ENCODE results near the gene RSPH1. TPM values are rescaled to one million over a fixed set of nuclear protein-coding genes. Genes with fewer than 3 reads are reported as not detected.

RSPH1 gene
- total RNA-seq, 1 experiment from 2014 or later, result 0.51 TPM

DNA sequence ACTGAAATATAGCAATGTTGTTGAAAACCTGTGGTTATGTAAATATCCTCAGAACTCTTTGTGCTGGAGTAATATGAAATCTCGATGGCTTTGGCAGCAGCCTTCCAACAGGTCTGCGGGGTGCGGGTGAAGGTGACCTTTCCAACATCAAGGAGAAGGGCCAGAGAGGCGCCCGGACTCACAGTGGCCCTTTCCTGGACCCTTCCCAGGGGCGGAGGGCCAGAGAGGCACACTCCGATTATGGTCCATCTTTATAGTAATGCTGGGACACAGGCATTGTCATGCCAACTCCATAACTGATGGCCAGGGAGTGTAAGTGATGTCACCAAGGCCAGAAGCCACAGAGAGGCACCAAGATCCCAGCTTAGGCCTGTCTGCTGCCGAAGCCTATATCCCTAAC is 35.7 kb upstream of the RSPH1 start:
- Mint-ChIP-seq H3K4me3 (ENCODE audit: unreplicated experiment) (no peak overlapping the region), H3K4me1 (ENCODE audit: insufficient read depth, unreplicated experiment) (no peaks in the 10 kb centered on the region), H3K36me3 (ENCODE audit: insufficient read depth, unreplicated experiment) (peaks cover 2% of the 10 kb centered on the region), H3K27ac (ENCODE audit: low read depth, unreplicated experiment) (no peak overlapping the region), H3K9me3 (ENCODE audit: unreplicated experiment) (no peaks in the 10 kb centered on the region), H3K27me3 (ENCODE audit: insufficient read depth, unreplicated experiment) (no peaks in the 10 kb centered on the region)
- CTCF ChIA-PET, result no interaction called here
- POLR2A ChIA-PET, result no interaction called here
- no TSS peak for BruUV-seq (replicated peaks)
- TF ChIP-seq, protein P1, sequence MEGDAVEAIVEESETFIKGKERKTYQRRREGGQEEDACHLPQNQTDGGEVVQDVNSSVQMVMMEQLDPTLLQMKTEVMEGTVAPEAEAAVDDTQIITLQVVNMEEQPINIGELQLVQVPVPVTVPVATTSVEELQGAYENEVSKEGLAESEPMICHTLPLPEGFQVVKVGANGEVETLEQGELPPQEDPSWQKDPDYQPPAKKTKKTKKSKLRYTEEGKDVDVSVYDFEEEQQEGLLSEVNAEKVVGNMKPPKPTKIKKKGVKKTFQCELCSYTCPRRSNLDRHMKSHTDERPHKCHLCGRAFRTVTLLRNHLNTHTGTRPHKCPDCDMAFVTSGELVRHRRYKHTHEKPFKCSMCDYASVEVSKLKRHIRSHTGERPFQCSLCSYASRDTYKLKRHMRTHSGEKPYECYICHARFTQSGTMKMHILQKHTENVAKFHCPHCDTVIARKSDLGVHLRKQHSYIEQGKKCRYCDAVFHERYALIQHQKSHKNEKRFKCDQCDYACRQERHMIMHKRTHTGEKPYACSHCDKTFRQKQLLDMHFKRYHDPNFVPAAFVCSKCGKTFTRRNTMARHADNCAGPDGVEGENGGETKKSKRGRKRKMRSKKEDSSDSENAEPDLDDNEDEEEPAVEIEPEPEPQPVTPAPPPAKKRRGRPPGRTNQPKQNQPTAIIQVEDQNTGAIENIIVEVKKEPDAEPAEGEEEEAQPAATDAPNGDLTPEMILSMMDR (IDR thresholded peaks at IDR 0.05; ENCODE audit: unreplicated experiment), result no peak
- no peak for DNase-seq (ENCODE audit: unreplicated experiment)
- intact Hi-C loops (cut with micrococcal nuclease), result no loop called here

DNA sequence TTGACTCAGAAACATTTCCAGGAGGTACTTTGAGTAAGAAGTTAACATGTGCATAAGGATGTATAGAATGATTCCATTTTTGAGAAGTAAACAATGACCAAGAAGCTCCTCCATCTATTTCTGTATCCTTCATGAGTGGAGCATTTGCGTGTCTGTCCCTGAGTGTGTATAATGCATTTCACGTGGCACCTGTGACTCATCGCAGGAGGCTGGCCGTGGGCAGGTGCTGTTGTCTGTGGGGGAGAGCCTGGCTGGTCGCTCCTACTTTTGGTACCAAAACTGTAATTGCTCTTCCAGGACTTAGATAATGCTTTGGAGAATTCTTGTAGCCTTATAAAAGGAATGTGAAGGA is 34.1 kb upstream of the RSPH1 start:
- Mint-ChIP-seq H3K4me1 (ENCODE audit: insufficient read depth, unreplicated experiment) (no peaks in the 10 kb centered on the region), H3K9me3 (ENCODE audit: unreplicated experiment) (no peaks in the 10 kb centered on the region), H3K27ac (ENCODE audit: low read depth, unreplicated experiment) (no peak overlapping the region), H3K36me3 (ENCODE audit: insufficient read depth, unreplicated experiment) (no peaks in the 10 kb centered on the region), H3K4me3 (ENCODE audit: unreplicated experiment) (no peak overlapping the region), H3K27me3 (ENCODE audit: insufficient read depth, unreplicated experiment) (no peaks in the 10 kb centered on the region)
- BruUV-seq (replicated peaks), result no TSS peak
- TF ChIP-seq, protein P1 (IDR thresholded peaks at IDR 0.05; ENCODE audit: unreplicated experiment), result no peak
- DNase-seq (ENCODE audit: unreplicated experiment), result no peak
- POLR2A ChIA-PET, result no interaction called here
- intact Hi-C loops (cut with micrococcal nuclease), result no loop called here
- CTCF ChIA-PET, result no interaction called here

DNA sequence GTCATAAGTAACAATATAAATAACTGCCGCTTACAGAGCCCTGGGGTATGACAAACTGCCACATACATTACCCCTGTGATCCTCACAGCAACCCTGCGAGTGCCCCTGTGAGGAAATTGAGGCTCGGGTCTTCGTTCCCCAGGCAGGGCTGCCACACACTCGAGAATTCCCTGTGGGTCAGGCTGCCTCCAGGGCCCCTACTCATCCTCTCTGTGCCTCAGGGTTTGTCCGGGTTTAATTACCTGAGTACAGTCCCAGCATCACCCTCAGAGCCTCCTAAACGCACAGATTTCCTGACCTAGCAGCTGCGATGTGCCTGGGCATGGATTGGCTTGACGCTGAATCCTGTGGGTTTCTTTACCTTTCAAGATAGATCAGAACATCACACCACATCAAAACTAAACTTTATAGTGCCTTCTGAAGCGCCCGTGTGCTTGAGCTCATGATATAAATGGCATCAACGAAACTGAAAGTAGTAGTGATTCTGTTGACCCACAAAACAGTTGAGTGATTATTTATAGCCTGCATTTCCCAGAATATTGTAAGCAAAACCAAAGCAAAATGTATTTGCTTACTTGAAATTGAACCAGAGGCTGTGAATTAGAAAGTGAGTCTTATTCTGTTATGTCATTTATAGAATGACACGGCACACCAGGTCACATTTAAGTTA is 31.6 kb upstream of the RSPH1 start:
- no peaks in the 10 kb centered on the region for H3K4me1 Mint-ChIP-seq (ENCODE audit: insufficient read depth, unreplicated experiment)
- BruUV-seq (replicated peaks), result no TSS peak
- no peak overlapping the region for H3K4me3 Mint-ChIP-seq (ENCODE audit: unreplicated experiment)
- no peaks in the 10 kb centered on the region for H3K9me3 Mint-ChIP-seq (ENCODE audit: unreplicated experiment)
- CTCF ChIA-PET, result no interaction called here
- H3K27ac Mint-ChIP-seq (ENCODE audit: low read depth, unreplicated experiment), result no peak overlapping the region
- intact Hi-C loops (cut with micrococcal nuclease), result no loop called here
- H3K36me3 Mint-ChIP-seq (ENCODE audit: insufficient read depth, unreplicated experiment), result no peaks in the 10 kb centered on the region
- POLR2A ChIA-PET, result interaction anchor here (1.9 kb wide), 1 partner anchor 13 kb away, joined by 5 read pairs; no protein-coding TSS in a partner anchor
- TF ChIP-seq, protein P1 (IDR thresholded peaks at IDR 0.05; ENCODE audit: unreplicated experiment), result no peak
- no peak for DNase-seq (ENCODE audit: unreplicated experiment)
- no peaks in the 10 kb centered on the region for H3K27me3 Mint-ChIP-seq (ENCODE audit: insufficient read depth, unreplicated experiment)

DNA sequence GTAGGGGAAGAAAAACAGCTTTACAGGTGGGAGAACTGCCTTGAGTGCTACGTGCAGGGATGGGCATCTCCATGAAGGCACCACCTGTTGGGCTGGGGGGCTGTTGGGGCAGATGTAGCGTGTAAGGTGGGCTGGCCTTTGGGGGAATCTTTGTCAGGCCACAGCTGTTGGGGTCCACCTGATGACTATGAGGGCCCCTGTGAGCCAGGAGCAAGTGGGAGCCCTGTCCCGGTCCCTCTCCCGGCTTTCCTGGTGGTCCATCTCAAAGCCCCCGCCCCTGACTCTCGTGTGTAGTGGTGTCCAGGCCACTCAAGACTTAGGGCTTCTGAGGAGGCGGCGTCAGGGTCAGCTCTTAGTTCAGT is 31.1 kb upstream of the RSPH1 start:
- Mint-ChIP-seq H3K4me1 (ENCODE audit: insufficient read depth, unreplicated experiment) (no peaks in the 10 kb centered on the region), H3K27ac (ENCODE audit: low read depth, unreplicated experiment) (no peak overlapping the region), H3K27me3 (ENCODE audit: insufficient read depth, unreplicated experiment) (no peaks in the 10 kb centered on the region), H3K36me3 (ENCODE audit: insufficient read depth, unreplicated experiment) (no peaks in the 10 kb centered on the region), H3K4me3 (ENCODE audit: unreplicated experiment) (no peak overlapping the region), H3K9me3 (ENCODE audit: unreplicated experiment) (no peaks in the 10 kb centered on the region)
- intact Hi-C loops (cut with micrococcal nuclease), result no loop called here
- TF ChIP-seq, protein P1 (IDR thresholded peaks at IDR 0.05; ENCODE audit: unreplicated experiment), result no peak
- no peak for DNase-seq (ENCODE audit: unreplicated experiment)
- POLR2A ChIA-PET, result interaction anchor here (0.7 to 1.9 kb wide), 2 partner anchors 13 to 64 kb away, joined by 3 to 5 read pairs; no protein-coding TSS in a partner anchor
- CTCF ChIA-PET, result no interaction called here
- no TSS peak for BruUV-seq (replicated peaks)
